Right lung (tissue), 10 donors: ENCODE measurements around the gene ZNF611. TPM values are rescaled to one million over a fixed set of nuclear protein-coding genes. Genes with fewer than 3 reads are reported as not detected.
"Not testable (repeated sequence)": the region's sequence is repeated elsewhere in the genome, so short reads cannot be mapped to it uniquely, and the experiment has no call there.

Experiments
- DNase-seq, 2 donors: peaks; one replicate each; pipeline ENCODE4 v3.0.0-alpha.2; 2013
- long read RNA-seq, 8 donors: transcript quantifications; one replicate each; lab custom pipeline, GENCODE V29; 2026
- polyA plus RNA-seq, 5 donors: library from polyadenylated mRNA; unstranded; fragments of 120-200 nt; gene quantifications; one replicate each; pipeline versions ENCODE4 v1.2.1 to v1.2.3, GENCODE V29; 2013; ENCODE audit warnings: inconsistent platforms in 1 of 5, low replicate concordance in 1 of 5; ENCODE audit not compliant: insufficient read length in 5 of 5, insufficient read depth in 1 of 5

Gene ZNF611
- polyA plus RNA-seq = 10 to 100 TPM in 4 of 5 donors, 1 to 10 TPM in 1; 9.6 to 17.2 (median 15.2) TPM
- long read RNA-seq, donor 1, full-length matches to known transcripts = 1 of 1 reads
- long read RNA-seq, donor 1, partial matches to known transcripts = 0 of 1 reads
- long read RNA-seq, donor 1, other reads (novel, unspliced or antisense) = 0 of 1 reads
- long read RNA-seq, donor 2 = 0 reads
- long read RNA-seq, donor 3, full-length matches to known transcripts = 3 of 3 reads
- long read RNA-seq, donor 3, partial matches to known transcripts = 0 of 3 reads
- long read RNA-seq, donor 3, other reads (novel, unspliced or antisense) = 0 of 3 reads
- long read RNA-seq, donor 4 = 0 reads
- long read RNA-seq, donor 5, full-length matches to known transcripts = 4 of 4 reads
- long read RNA-seq, donor 5, partial matches to known transcripts = 0 of 4 reads
- long read RNA-seq, donor 5, other reads (novel, unspliced or antisense) = 0 of 4 reads
- long read RNA-seq, donor 6 = 0 reads
- long read RNA-seq, donor 7, full-length matches to known transcripts = 2 of 2 reads
- long read RNA-seq, donor 7, partial matches to known transcripts = 0 of 2 reads
- long read RNA-seq, donor 7, other reads (novel, unspliced or antisense) = 0 of 2 reads
- long read RNA-seq, donor 8 = 0 reads

GRCh38 chr19:52734893-52735661, at the start of gene ZNF611:
ZNF611 (minus strand) TSS chr19:52735044; CDS start chr19:52715894, 19,150 bp downstream.
- DNase-seq = peak; percentile 95 to 96

DNA sequence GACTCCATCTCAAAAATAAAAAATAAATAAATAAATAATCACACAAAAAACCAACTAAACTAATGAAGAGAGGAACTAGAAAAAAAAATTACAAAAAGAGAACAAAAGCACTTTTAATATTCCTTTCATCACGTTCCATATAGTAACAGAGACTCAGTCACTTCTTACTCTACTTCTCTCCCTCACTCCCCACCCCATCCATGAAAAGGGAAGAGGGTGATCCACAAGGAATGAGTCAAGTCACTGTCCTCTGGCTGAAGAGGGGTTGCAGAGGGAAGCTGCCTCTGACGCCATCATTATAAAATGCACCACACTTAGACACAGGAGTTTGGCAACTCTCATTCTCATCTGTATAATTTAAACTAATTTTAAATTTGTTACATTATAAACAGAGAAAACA, 48.0 kb upstream of the ZNF611 start:
- DNase-seq = not testable (repeated sequence)

DNA sequence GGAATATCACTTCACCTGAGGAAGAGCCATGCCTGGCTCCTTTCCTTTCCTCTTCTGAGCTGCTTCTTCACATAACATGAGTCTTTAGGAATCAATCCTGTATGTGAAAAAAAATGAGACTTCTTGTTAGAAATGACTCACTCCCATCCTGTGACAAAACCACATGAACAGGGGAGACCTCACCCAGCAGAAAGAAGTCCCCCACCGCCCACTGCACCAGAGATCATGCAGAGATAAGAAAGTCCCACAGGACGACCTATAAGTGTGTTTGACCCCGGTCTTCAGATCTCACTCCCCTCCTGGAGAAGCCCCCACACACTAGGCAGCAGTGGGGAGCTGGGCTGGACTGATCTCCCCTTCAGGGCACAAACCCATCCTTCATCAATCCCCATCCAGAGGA, 44.0 kb upstream of the ZNF611 start:
- no peak for DNase-seq

DNA sequence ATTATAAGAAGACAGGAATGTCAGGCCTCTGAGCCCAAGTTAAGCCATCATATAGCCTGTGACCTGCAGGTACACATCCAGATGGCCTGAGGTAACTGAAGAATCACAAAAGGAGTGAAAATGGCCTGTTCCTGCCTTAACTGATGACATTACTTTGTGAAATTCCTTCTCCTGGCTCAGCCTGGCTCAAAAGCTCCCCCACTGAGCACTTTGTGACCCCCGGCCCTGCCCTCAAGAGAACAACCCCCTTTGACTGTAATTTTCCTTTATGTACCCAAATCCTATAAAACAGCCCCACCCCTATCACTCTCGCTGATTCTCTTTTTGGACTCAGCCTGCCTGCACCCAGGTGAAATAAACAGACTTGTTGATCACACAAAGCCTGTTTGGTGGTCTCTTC, 21.6 kb upstream of the ZNF611 start:
- DNase-seq = not testable (repeated sequence)

- DNase-seq = no peak
Measured at GRCh38 chr19:52749780-52750179, 14.9 kb upstream of the ZNF611 start.

GRCh38 chr19:52748336-52748950, 13.6 kb upstream of the ZNF611 start:
- DNase-seq = peak; percentile 19 to 30

DNA sequence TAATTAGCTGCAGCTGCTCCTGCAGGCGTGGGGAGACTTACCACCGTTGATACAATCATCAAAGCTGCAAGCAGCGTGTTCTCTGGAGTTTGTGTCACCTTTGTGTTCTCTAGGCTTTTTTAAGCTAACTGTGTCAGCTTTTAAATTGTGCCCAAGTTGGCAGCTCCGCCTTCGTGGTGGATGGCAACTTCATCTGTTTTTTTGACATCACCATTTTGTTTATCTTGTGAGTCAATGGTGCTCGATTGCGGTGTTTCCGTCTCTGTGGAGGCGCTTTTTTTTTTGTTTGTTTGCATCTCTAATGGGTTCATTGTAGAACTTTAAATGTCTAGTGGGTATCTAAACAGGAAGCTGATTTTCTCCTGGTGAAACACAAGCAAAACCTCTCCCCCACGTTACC, 11.1 kb upstream of the ZNF611 start:
- not testable (repeated sequence) for DNase-seq

DNA sequence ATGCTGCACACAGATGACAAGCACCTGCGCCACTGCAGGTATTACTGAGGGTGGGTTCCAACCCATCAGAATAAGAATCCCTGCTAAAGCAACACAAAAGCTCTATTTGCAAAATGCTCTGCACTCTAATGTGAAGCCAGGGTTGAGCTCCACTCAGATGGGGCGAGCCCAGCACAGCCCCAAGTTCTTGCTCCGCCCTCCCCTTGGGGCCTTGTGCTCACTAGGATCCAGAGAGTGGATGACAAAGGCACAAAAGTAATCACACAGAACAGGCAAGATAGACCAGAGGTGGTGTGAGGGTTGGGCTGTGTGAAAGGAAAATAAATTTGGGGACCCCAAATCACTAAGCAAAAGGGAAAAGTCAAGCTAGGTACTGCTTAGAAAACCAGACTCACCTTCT, 8.2 kb upstream of the ZNF611 start:
- no peak for DNase-seq

DNA sequence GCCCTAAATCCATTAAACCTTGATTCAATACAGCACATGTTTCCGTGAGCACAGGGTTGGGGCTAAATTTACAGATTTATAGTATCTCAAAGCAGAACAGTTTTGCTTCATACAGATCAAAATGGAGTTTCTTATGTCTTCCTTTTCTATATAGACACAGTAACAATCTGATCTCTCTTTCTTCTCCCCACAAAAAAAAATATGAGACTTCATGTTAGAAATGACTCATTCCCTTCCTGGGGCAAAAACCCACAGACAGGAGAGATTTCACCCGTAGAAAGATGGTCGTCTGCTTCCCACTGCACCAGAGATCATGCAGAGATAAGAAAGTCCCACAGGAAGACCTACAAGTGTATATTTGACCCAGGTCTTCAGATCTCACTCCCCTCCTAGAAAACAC, 7.7 kb upstream of the ZNF611 start:
- DNase-seq = no peak

DNA sequence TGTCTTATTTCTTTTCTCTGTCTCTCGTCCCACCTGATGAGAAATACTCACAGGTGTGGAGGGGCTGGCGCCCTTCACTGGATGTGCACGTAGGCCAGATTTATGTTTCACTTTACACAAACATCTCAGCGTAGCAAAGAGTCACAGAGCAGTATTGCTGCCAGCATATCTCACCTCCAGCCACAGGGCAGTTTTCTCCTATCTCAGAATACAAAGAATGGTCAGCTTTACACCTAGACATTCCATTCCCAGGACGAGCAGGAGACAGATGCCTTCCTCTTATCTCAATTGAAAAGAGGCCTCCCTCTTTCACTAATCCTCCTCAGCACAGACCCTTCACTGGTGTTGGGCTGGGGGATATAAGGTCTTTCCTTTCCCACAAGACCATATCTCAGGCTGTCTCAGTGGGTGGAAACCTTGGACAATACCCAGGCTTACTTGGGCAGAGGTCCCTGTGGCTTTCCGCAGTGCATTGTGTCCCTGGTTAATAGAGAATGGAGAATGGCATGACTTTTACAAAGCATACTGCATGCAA, 7.2 kb upstream of the ZNF611 start:
- DNase-seq = no peak

DNA sequence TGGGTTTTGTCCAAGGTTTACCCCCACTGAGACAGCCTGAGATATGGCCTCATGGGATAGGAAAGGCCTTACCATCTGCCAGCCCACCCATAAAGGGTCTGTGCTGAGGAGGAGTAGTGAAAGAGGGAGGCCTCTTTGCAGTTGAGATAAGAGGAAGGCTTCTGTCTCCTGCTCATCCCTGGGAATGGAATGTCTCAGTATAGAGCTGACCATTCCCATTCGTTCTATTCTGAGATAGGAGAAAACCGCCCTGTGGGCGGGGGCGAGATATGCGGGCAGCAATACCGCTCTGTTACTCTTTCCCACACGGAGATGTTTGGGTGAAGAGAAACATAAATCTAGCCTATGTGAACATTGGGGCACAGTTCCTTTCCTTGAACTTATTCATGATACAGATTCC, 6.5 kb upstream of the ZNF611 start:
- not testable (repeated sequence) for DNase-seq

GRCh38 chr19:52739576-52739975, 4.7 kb upstream of the ZNF611 start:
- DNase-seq = no peak

DNA sequence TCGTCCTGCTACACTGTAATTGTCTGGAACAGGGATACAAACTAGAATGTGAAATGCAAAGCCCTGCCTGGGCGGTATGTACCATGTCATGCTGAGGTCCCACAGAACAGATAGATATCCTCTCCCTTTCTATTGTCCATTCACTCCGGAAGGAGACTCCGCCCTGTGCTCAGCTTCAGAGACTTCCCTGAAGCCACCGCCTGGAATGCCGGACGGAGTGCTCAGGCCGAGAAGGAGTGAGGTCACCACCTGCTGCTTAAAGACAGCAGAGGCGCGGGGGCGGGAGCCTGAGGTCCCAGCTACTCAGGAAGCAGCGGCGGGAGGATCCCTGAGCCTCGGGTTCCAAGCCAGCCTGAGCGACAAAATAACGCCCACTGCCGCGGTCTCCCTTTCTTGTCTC, 890 bp upstream of the ZNF611 start:
- peak; percentile 36 to 46 for DNase-seq

DNA sequence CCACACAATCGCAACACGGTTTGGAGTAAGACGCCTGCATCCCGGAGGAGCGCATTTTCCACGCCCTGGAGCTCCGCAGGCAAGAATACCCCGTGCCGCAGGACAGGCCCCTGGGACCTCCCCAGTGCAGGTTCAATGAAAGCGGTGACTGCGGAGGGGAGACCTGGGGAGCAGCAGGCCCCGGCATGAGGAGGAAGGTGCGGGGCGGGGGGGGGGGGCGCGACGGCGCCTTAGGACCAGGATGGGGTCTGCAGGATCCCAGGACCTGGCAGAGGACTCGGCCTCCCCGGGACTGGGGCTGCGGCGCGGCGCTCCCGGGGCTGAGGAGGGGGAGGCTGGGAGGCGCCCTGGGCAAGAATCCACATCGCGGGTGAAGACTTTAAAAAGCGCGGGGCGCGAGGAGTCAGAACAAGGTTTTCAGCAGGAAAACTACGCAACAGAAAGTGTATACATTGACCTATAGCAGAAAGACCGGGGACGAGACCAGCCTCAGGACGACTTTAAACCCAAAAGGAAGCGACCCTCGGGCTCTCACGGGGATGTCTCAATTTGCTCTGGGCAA, 432 bp downstream of the ZNF611 start:
- peak in 1 of 2 donors; percentile 8 for DNase-seq

GRCh38 chr19:52726051-52726450, 8.8 kb downstream of the ZNF611 start:
- DNase-seq = not testable (repeated sequence)

- no peak for DNase-seq
Measured at GRCh38 chr19:52725528-52725961, 9.3 kb downstream of the ZNF611 start.

DNA sequence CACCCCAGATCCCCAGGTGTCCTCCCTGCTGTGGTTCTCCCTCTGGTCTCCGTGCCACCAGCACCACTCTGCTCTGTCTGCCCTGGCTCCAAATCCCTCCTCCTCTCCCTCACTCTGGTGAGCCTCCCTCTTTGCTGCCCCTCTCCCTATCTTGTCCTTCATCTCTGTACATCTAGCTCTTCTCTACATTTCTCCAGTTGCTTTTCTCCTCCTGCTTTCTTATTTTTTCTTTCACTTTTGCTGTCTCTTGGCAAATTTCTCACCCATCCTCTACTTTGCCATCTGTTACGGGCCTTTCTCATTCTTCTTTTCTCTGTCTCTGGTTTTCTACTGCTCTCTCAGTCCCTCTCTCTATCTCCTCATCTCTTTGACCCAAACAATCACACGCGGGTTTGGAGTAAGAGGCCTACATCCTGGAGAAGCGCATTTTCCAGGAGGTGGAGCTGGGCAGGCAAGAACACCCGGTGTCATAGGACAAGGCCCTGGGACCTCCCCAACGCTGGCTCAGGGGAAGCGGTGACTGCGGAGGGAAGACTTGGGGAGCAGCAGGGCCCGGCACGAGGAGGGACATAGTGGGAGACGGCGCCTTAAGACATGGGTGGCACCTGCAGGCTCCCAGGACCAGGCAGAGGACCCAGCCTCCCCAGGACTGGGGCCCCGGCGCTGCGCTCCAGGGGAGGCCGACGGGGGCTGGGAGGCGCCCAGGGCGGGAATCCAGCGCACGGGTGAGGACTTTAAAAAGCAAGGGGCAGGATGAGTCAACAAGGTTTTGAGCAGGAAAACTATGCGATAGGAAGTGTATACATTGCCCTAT, 9.9 kb downstream of the ZNF611 start:
- no peak for DNase-seq

DNA sequence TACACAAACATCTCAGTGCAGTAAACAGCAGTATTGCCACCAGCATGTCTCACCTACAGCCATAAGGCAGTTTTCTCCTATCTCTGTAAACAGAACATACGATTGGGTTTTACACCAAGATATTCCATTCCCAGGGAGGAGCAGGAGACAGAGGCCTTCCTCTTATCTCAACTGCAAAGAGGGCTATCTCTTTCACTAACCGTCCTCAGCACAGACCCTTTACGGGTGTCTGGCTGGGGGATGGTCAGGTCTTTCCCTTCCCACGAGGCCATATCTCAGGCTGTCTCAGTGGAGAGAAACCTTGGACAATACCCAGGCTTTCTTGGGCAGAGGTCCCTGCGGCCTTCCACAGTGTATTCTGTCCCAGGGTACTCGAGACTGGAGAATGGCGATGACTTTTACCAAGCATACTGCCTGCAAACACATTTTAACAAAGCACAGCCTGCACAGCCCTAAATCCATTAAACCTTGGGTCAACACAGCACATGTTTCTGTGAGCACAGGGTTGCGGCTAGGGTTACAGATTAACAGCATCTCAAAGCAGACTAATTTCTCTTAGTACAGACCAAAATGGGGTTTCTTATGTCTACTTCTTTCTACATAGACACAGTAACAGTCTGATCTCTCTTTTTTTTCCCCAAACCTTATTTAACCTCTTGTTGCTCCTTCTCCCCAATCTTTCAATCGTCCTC, 10.8 kb downstream of the ZNF611 start:
- not testable (repeated sequence) for DNase-seq
